ENCODE measurements around the gene DDC.

Gene DDC

GRCh38 chr7:50413561-50413960 lies 151.6 kb downstream of the DDC start:
- no peak for DNase-seq (ENCODE audit: low read depth)

- no peak for DNase-seq (ENCODE audit: low read depth)
Observed at GRCh38 chr7:50412973-50413372, 152.2 kb downstream of the DDC start.

- no peak for DNase-seq (ENCODE audit: low read depth)
Observed at GRCh38 chr7:50411332-50411731, 153.9 kb downstream of the DDC start.

- DNase-seq (ENCODE audit: low read depth) = no peak
Observed at GRCh38 chr7:50409856-50410745, 155.1 kb downstream of the DDC start.
